Measurements from ENCODE around the gene PRKCZ.

DNA sequence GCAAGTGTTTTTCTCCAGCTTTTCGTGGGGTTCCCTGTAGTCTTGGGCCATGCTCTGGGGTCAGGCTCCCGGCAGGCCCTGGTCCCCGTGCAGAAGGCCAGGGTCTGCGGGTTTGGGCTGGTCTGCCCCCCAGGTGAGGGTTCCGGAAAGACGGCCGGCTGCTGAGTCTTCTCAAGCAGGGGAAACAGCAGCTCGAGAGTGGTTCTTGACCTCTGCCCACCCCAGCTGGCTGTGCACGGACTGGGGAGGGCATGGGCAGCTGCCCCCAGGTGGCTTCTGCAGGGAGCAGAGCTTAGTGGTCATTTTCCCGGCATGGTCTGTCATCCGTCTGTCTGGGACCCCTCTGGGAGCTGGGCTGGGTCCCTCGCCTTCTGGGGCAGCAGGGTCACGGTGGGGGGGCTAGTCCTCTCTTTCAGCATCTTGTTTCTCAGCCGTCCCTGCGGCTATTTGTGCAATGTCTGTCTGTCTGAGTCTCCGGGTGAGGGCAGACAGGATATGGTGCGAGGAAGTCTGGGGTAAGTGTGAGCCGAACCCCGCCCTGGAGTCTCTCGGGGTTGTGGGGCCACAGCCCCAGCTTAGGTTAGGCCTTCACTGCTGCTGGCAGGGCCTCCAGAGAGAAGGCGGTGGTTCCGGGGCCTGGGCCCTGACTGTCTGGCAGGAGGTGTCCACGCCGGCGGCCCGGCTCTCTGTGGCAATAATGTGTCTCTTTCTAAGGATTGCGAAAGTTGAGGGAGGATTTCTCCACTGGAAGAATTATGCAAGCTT lies 184.0 kb downstream of the PRKCZ start:
- TF ChIP-seq, protein P1, sequence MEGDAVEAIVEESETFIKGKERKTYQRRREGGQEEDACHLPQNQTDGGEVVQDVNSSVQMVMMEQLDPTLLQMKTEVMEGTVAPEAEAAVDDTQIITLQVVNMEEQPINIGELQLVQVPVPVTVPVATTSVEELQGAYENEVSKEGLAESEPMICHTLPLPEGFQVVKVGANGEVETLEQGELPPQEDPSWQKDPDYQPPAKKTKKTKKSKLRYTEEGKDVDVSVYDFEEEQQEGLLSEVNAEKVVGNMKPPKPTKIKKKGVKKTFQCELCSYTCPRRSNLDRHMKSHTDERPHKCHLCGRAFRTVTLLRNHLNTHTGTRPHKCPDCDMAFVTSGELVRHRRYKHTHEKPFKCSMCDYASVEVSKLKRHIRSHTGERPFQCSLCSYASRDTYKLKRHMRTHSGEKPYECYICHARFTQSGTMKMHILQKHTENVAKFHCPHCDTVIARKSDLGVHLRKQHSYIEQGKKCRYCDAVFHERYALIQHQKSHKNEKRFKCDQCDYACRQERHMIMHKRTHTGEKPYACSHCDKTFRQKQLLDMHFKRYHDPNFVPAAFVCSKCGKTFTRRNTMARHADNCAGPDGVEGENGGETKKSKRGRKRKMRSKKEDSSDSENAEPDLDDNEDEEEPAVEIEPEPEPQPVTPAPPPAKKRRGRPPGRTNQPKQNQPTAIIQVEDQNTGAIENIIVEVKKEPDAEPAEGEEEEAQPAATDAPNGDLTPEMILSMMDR (IDR thresholded peaks at IDR 0.05; ENCODE audit: low read depth, low read length), result no peak
- TF ChIP-seq EZH2phosphoT487 (IDR thresholded peaks at IDR 0.05; ENCODE audit: low read depth), result no peak

All from OCI-LY3 (cell line).